HCT116 (cell line): ENCODE data around the gene LGR6. TPM values are rescaled to one million over a fixed set of nuclear protein-coding genes. Genes with fewer than 3 reads are reported as not detected.
A peak's percentile ranks its signal among the peaks of the same experiment; 100 is the strongest.

Source experiments
- ATAC-seq: fragments of 200-7000 bp; cut with Tn5 transposase; 2 replicates; pipeline ENCODE4 v1.9.1; 2020; ENCODE audit warnings: mild to moderate bottlenecking, moderate library complexity
- BruUV-seq: library from RNA; stranded (reverse); fragments of 400-500 nt; replicated peaks from 2 replicates; lab custom pipeline; 2021; lab: Mats Ljungman, UMichigan
- CTCF ChIA-PET: fragments of 300-600 bp; sonication (Branson Sonifier 250); formaldehyde crosslinking; loops from one replicate; lab custom pipeline; 2021; ENCODE audit warnings: antibody characterized with exemption; lab: Charles Lee
- POLR2A ChIA-PET: fragments of 300-600, 350-600 bp; sonication (Branson Sonifier 250); formaldehyde crosslinking; loops from one replicate; lab custom pipeline; 2021; ENCODE audit warnings: antibody characterized with exemption; lab: Charles Lee
- RAD21 ChIA-PET, 2 experiments: fragments of 300-600 bp; sonication (Branson Sonifier 250); formaldehyde crosslinking; loops; one replicate each; lab custom pipeline; 2023; ENCODE audit warnings: low total read pairs in 2 of 2; ENCODE audit not compliant: uncharacterized antibody in 2 of 2, unreplicated experiment in 2 of 2, low non-redundant PET in 1 of 2; lab: Charles Lee
- DNase-seq: peaks from one replicate; pipeline ENCODE4 v3.0.0-alpha.2; 2010; ENCODE audit warnings: low read depth, low spot score
- H2AFZ ChIP-seq: fragments of 200-600 bp; shearing (Covaris generic), sonication (generic); 2 replicates; pipeline ENCODE4 v1.6.1; 2017; ENCODE audit warnings: low read depth, mixed run types, mixed read lengths, antibody characterized with exemption, low read length; ENCODE audit not compliant: poor library complexity, severe bottlenecking
- H3K27ac ChIP-seq: 2 replicates; pipeline ENCODE4 v1.5.1; 2012; ENCODE audit warnings: low read depth, low read length
- H3K27me3 ChIP-seq: fragments of 200-600 bp; sonication (generic); 2 replicates; pipeline ENCODE4 v1.6.1; 2016; ENCODE audit warnings: mixed run types, low read length, mixed read lengths; ENCODE audit not compliant: insufficient read depth
- H3K36me3 ChIP-seq, 2 experiments: fragments of 200-500 bp in 1 of 2; fragments of 200-600 bp in 1 of 2; sonication (Bioruptor generic) in 1 of 2; sonication (generic) in 1 of 2; 2 replicates each; pipeline versions ENCODE4 v1.5.1 to v1.6.1; 2014 to 2016; ENCODE audit warnings: low read length in 2 of 2, inconsistent platforms in 1 of 2, mixed read lengths in 1 of 2, mixed run types in 1 of 2; ENCODE audit not compliant: insufficient read depth in 2 of 2, control insufficient read depth in 1 of 2
- H3K4me1 ChIP-seq, 2 experiments: fragments of 200-600 bp in 1 of 2; sonication (generic) in 1 of 2; 2 replicates each; pipeline versions ENCODE4 v1.5.1 to v1.6.1; 2012 to 2017; ENCODE audit warnings: low read length in 2 of 2, inconsistent platforms in 1 of 2, mild to moderate bottlenecking in 1 of 2, mixed read lengths in 1 of 2, mixed run types in 1 of 2, moderate library complexity in 1 of 2; ENCODE audit not compliant: insufficient read depth in 2 of 2, control insufficient read depth in 1 of 2
- H3K4me2 ChIP-seq: fragments of 200-600 bp; sonication (generic); 2 replicates; pipeline ENCODE4 v1.6.1; 2017; ENCODE audit warnings: mixed run types, low read length, mixed read lengths
- H3K4me3 ChIP-seq, 2 experiments: fragments of 200-600 bp in 1 of 2; sonication (generic) in 1 of 2; replicated peaks in 1 of 2; 2 replicates each; pipeline ENCODE4 v1.5.1; 2011 to 2016; ENCODE audit warnings: low read length in 2 of 2, control low read depth in 1 of 2, low read depth in 1 of 2, mild to moderate bottlenecking in 1 of 2, mixed read lengths in 1 of 2, mixed run types in 1 of 2
- H3K79me2 ChIP-seq: fragments of 200-600 bp; sonication (generic); 2 replicates; pipeline ENCODE4 v1.6.1; 2017; ENCODE audit warnings: mild to moderate bottlenecking, mixed run types, low read length, moderate library complexity, mixed read lengths; ENCODE audit not compliant: insufficient read depth
- H3K9ac ChIP-seq: fragments of 200-600 bp; sonication (generic); 2 replicates; pipeline ENCODE4 v1.6.1; 2016; ENCODE audit warnings: low read length, mixed read lengths
- H3K9me2 ChIP-seq: fragments of 200-600 bp; sonication (generic), shearing (Covaris generic); 2 replicates; pipeline ENCODE4 v1.6.1; 2017; ENCODE audit warnings: mixed run types, mild to moderate bottlenecking, moderate library complexity; ENCODE audit not compliant: insufficient read depth
- H3K9me3 ChIP-seq, 2 experiments: fragments of 200-500 bp in 1 of 2; fragments of 200-600 bp in 1 of 2; sonication (Bioruptor generic) in 1 of 2; sonication (generic) in 1 of 2; 2 replicates each; pipeline ENCODE4 v1.6.1; 2014 to 2017; ENCODE audit warnings: low read length in 2 of 2, mixed read lengths in 2 of 2, inconsistent platforms in 1 of 2, low read depth in 1 of 2, mild to moderate bottlenecking in 1 of 2, mixed run types in 1 of 2, moderate library complexity in 1 of 2; ENCODE audit not compliant: control insufficient read depth in 1 of 2, insufficient read depth in 1 of 2
- H4K20me1 ChIP-seq: fragments of 200-600 bp; sonication (generic), shearing (Covaris generic); 2 replicates; pipeline ENCODE4 v1.6.1; 2017; ENCODE audit warnings: mixed run types, mild to moderate bottlenecking, moderate library complexity; ENCODE audit not compliant: insufficient read depth
- EZH2phosphoT487 ChIP-seq: fragments of 200-600 bp; IDR thresholded peaks from 2 replicates; pipeline ENCODE4 v1.6.1; 2018; ENCODE audit warnings: antibody characterized with exemption, borderline replicate concordance
- POLR2AphosphoS5 ChIP-seq: IDR thresholded peaks from 2 replicates; pipeline ENCODE4 v1.6.1; 2011; ENCODE audit warnings: mild to moderate bottlenecking, low read depth, low read length, moderate library complexity
- SP1 ChIP-seq: IDR thresholded peaks from 2 replicates; pipeline ENCODE4 v1.6.1; 2012; ENCODE audit warnings: low read depth
- TCF7L2 ChIP-seq: IDR thresholded peaks from 2 replicates; pipeline ENCODE4 v1.7.0; 2011; ENCODE audit warnings: borderline replicate concordance, inconsistent platforms; ENCODE audit not compliant: insufficient read depth, insufficient read length; ENCODE audit errors: extremely low read depth
- intact Hi-C: fragments of 100-400 bp; cut with micrococcal nuclease; formaldehyde crosslinking; loops from 2 replicates; pipeline ENCODE4 v1.10.0; 2022
- total RNA-seq: library from RNA; stranded (reverse); gene quantifications from one replicate; pipeline ENCODE4 v1.2.1, GENCODE V29; 2021; ENCODE audit not compliant: unreplicated experiment
- TF ChIP-seq, protein P1 (sequence below): IDR thresholded peaks from 2 replicates; pipeline ENCODE4 v1.6.1; 2011; ENCODE audit warnings: mild to moderate bottlenecking, low read length, moderate library complexity; ENCODE audit not compliant: insufficient replicate concordance; ENCODE audit errors: extremely low read depth
- TF ChIP-seq, protein P2 (sequence below): IDR thresholded peaks from 2 replicates; pipeline ENCODE4 v1.6.1; 2012
- TF ChIP-seq, protein P3 (sequence below): IDR thresholded peaks from 2 replicates; pipeline ENCODE4 v1.6.1; 2012; ENCODE audit warnings: low read depth

LGR6 gene
- total RNA-seq, 1 experiment from 2014 or later = 0.20 TPM

DNA sequence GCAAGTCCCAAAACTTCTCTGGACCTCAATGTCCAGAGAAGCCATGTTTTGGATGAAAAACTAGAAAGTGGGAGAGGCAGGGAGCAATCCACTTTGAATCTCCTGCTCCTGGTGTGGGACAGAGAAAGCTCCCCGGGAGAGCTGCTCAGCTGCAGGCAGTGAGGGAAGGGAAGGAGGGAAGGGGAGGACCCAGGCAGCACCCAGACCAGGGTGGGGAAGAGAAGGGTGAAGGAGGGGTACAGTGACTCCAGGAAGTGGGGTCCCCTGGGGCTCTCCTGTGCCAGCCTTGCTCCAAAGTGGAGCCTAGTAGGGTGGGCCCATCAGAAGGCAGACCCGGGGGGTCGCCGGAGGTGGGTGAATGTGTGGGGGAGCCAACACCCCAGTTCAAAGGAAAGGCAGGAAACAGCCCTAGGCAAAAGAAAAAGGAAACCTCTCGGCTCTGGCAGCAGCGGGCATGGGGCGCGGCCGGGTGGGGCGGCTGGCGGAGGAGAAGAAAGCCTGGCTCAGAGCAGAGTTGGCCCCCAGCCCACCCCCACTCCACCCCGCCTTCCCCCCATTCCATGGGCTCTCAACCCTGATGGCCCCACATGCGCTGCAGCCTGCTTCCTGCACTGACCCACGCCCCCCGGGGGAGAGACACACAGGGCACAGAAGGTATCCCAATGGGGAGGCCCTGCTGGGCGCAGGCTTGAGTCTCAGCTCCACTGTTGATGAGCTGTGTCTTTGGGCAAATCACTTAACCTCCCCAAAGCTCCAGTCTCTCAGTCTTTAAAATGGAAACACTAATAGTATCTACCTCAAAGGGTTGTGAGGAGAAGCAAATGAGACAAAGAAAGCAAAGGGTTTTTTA, 5.7 kb downstream of the LGR6 start:
- Histone ChIP-seq H3K4me2 (peak overlapping the region; percentile 55), H2AFZ (peak overlapping the region; percentile 50), H3K9ac (no peak overlapping the region), H3K9me2 (no peaks in the 10 kb centered on the region), H3K4me1 (peaks cover 25 to 26% of the 10 kb centered on the region in 2 experiments), H3K36me3 (no peaks in the 10 kb centered on the region), H3K27ac (peak overlapping the region; percentile 6; the same call in 1 of the 2 replicates), H3K9me3 (no peaks in the 10 kb centered on the region), H3K79me2 (no peaks in the 10 kb centered on the region), H3K4me3 (no peak overlapping the region), H3K27me3 (no peaks in the 10 kb centered on the region; the same call in 1 of the 2 replicates), H4K20me1 (no peaks in the 10 kb centered on the region)
- intact Hi-C loops = no loop called here
- POLR2A ChIA-PET = no interaction called here
- no TSS peak for BruUV-seq
- DNase-seq (no peak), ATAC-seq (peak; percentile 56)
- TF ChIP-seq, protein P1, sequence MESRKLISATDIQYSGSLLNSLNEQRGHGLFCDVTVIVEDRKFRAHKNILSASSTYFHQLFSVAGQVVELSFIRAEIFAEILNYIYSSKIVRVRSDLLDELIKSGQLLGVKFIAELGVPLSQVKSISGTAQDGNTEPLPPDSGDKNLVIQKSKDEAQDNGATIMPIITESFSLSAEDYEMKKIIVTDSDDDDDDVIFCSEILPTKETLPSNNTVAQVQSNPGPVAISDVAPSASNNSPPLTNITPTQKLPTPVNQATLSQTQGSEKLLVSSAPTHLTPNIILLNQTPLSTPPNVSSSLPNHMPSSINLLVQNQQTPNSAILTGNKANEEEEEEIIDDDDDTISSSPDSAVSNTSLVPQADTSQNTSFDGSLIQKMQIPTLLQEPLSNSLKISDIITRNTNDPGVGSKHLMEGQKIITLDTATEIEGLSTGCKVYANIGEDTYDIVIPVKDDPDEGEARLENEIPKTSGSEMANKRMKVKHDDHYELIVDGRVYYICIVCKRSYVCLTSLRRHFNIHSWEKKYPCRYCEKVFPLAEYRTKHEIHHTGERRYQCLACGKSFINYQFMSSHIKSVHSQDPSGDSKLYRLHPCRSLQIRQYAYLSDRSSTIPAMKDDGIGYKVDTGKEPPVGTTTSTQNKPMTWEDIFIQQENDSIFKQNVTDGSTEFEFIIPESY = no peak
- TF ChIP-seq, protein P2, sequence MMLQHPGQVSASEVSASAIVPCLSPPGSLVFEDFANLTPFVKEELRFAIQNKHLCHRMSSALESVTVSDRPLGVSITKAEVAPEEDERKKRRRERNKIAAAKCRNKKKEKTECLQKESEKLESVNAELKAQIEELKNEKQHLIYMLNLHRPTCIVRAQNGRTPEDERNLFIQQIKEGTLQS = no peak
- TF ChIP-seq SP1 (no peak), POLR2AphosphoS5 (no peak), EZH2phosphoT487 (no peak), TCF7L2 (peak; percentile 73)
- TF ChIP-seq, protein P3, sequence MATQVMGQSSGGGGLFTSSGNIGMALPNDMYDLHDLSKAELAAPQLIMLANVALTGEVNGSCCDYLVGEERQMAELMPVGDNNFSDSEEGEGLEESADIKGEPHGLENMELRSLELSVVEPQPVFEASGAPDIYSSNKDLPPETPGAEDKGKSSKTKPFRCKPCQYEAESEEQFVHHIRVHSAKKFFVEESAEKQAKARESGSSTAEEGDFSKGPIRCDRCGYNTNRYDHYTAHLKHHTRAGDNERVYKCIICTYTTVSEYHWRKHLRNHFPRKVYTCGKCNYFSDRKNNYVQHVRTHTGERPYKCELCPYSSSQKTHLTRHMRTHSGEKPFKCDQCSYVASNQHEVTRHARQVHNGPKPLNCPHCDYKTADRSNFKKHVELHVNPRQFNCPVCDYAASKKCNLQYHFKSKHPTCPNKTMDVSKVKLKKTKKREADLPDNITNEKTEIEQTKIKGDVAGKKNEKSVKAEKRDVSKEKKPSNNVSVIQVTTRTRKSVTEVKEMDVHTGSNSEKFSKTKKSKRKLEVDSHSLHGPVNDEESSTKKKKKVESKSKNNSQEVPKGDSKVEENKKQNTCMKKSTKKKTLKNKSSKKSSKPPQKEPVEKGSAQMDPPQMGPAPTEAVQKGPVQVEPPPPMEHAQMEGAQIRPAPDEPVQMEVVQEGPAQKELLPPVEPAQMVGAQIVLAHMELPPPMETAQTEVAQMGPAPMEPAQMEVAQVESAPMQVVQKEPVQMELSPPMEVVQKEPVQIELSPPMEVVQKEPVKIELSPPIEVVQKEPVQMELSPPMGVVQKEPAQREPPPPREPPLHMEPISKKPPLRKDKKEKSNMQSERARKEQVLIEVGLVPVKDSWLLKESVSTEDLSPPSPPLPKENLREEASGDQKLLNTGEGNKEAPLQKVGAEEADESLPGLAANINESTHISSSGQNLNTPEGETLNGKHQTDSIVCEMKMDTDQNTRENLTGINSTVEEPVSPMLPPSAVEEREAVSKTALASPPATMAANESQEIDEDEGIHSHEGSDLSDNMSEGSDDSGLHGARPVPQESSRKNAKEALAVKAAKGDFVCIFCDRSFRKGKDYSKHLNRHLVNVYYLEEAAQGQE = no peak
- RAD21 ChIA-PET = interaction anchor here in 1 of 2 experiments (1.3 kb wide), 1 partner anchor 10 kb away, joined by 3 read pairs; no protein-coding TSS in a partner anchor
- CTCF ChIA-PET = interaction anchor here (0.8 to 2.7 kb wide), 10 partner anchors 10 to 520 kb away, joined by 3 to 24 read pairs (median 4); no protein-coding TSS in a partner anchor
